GM19240 (cell line): ENCODE measurements around the gene RANBP10.

Experiments used
- DNase-seq: peaks from one replicate; pipeline ENCODE4 v3.0.0; 2011; ENCODE audit warnings: low spot score; ENCODE audit not compliant: insufficient read length

Gene RANBP10

GRCh38 chr16:67828651-67829050, 22.3 kb upstream of the RANBP10 start:
- DNase-seq, result no peak

DNA sequence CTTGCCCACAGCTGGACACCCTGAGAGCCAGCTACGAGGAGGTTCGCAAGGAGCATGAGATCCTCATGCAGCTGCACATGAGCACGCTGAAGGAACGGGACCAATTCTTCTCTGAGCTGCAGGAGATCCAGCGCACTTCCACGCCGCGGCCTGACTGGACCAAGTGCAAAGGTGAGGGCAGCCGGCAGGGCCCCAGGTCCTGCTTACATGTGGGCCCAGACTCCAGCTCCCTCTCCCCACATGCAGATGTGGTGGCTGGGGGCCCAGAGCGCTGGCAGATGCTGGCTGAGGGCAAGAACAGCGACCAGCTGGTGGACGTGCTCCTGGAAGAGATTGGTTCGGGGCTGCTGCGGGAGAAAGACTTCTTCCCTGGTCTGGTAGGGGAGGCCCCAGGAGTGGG, 19.5 kb upstream of the RANBP10 start:
- no peak for DNase-seq

DNA sequence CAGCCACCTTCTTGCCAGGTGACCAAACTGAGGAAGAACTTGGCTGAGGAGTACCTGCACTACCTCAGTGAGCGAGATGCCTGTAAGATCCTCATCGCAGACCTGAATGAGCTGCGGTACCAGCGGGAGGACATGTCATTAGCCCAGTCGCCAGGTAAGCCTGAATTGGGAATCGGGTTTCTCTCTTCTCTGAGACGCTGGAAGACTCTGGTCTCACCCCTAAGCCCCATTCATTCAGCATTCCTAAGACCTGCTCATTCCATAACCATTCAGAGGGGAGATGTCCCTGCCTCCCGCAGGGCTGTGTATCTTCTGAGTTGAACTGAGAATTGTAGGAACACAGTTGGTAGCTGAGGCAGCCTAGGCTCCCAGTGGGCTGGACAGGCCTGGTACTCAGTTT, 18.8 kb upstream of the RANBP10 start:
- no peak for DNase-seq

DNA sequence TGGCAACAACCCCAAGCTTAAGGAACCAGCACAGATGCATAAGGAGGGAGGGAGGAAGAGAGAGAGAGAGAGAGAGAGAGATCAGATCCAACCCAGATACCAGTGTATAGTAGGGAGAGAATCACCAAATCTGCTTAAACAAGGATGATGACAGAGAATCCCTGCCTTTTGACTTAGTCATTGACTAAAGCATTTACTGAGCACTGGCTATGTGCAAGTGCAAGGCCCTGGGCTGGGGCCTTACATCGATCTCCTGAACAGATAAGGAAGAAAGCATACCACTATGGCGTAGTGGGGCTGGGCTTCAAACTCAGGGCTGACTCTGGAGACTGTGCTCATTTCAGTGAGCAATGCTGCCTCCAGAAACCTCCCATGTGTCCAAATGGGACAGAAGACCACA, 16.2 kb upstream of the RANBP10 start:
- DNase-seq, result no peak

- DNase-seq, result no peak
Observed at GRCh38 chr16:67820608-67821259, 14.4 kb upstream of the RANBP10 start.

GRCh38 chr16:67814567-67814966, 8.2 kb upstream of the RANBP10 start:
- no peak for DNase-seq

DNA sequence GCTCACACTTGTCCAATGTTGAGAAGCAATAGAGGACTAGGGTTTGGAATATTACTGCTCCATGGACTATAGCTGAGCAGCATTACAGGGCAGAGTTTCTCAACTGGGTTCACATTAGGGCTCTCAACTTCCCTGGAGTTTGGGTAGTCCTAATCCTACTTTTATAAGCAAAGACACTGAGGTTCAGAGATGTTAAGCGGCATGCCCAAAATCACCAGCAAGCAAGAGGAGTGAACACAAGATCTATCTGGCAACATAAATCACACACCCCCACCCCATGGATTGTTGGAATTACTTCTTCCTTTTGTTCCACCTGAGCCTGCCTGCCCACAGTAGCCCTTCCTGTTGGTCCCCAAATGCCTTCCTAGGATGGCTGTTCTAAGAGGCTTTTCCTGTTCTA, 5.5 kb upstream of the RANBP10 start:
- DNase-seq, result no peak

DNA sequence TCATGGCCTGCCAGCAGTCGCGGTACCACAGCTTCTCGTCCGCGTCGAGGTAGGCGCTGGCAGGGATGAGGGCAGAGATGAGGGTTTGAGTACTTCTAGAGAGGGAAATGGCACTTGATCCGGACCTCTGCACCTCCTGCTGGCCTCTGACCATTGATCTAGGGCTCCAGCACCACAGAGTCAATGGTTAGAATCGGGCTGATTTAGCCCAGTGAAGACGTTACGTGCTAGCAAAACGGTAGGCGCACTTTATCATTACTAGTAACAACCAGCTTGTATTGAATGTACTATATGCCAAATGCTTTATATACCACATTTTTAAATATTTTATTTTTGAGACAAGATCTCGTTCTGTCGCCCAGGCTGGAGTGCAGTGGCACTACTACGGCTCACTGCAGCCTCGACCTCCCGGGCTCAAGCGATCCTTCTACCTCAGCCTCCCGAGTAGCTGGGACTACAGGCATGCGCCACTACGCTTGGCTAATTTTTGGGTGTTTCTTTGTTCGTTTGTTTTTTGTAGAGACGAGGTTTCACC, 855 bp upstream of the RANBP10 start:
- DNase-seq, result no peak

DNA sequence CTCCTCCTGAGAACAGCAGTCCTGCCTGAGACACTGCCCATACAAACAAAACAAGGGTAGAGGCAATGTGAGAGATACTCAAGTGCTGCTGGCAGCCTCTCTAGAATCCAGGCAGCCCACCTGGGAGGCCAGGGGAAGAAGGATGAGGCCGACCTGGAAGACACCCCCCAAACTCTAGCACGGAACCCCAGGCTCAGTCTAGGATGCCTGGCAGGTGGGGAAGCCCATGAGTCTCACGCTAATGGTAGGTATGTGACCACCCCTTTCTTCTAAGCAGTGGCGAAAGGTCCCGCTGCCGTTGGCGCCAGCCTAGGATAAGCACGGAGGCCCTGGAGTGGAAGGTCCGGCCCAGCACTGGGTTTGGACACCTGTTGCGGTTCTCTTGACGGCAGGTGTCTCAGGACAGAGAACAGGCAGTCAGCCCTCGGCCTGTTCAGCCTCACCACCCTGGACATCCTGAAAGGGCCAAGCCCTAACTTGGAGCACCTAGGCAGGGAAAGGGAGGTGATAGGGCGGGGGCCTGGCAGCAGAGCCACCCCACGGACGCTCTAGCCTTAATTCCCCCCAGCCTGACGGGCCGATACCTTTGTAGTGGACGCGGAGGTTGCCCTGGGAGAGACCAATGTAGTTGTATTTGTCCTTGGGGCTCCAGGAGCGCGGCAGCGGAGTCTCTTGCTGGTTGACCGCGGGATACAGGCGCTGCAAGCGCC, 487 bp downstream of the RANBP10 start:
- DNase-seq, result no peak

GRCh38 chr16:67804853-67805542, 1.4 kb downstream of the RANBP10 start:
- DNase-seq, result no peak

DNA sequence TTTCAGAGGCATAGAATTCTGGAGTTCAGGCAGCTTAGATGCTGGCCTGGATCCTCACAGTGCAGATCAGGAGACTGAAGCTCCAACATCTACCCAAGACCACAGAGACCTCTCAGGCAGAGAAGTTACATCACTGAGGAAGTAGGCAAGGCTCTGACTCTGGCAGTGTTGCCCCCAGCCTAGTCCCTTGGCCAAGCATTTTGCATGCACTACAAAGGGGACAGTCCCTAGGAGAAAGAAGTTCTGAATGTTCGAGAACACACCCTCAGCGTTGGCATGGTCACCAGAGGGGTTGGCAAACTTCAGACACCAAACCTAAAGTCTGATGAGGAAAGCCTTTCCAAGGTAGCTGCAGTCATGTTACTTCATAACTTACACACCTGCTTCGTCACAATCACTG, 2.5 kb downstream of the RANBP10 start:
- DNase-seq, result no peak

- DNase-seq, result no peak
Observed at GRCh38 chr16:67801883-67802282, 4.5 kb downstream of the RANBP10 start.

DNA sequence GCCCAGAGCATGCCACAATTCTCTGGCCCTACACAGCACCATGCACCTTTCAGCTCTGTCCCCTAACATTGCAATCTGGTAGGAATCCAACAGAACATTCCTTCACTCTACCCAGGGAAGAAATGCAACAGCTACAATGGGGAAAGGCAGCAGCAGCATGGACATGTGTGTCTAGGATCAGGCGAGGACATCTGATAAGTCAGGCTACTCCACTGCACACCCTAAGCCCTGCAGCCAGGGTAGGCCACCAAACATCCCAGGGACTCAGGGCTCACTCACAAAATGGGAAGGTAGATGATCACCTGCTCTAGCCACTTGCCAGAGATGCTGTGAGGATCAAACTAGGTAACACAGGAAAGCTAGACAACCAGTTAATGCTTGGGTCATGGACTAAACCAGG, 5.1 kb downstream of the RANBP10 start:
- DNase-seq, result no peak

GRCh38 chr16:67800338-67800926, 5.9 kb downstream of the RANBP10 start:
- DNase-seq, result no peak

DNA sequence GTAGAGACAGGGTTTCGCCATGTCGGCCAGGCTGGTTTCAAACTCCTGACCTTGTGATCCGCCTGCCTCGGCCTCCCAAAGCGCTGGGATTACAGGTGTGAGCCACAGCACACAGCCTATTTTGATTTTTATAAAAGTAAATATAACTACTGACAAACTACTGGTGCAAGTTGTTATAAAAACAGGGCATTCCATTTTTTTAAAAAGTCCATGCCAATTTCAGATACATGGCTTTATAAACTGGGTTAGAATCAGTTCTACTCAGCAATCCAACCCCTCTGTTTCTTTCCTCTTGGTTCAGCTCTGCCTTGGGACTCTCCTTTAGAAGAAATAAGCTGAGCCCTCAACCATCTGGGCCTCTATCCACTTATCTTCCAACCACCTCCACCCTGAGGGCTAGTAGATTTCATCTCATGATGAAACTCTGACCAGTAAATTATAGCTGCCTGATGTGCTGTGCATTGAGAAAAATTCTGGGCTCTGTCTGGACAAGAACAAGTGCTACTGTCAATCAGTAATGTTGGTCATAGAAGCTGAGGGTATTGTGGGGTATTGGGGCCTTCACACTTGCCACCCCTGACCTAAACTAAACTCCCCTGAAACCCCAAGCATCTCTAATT, 10.2 kb downstream of the RANBP10 start:
- no peak for DNase-seq

- DNase-seq, result no peak
Observed at GRCh38 chr16:67790071-67790470, 16.3 kb downstream of the RANBP10 start.

- no peak for DNase-seq
Observed at GRCh38 chr16:67786491-67786890, 19.9 kb downstream of the RANBP10 start.

- DNase-seq, result no peak
Observed at GRCh38 chr16:67783353-67783725, 23.0 kb downstream of the RANBP10 start.

DNA sequence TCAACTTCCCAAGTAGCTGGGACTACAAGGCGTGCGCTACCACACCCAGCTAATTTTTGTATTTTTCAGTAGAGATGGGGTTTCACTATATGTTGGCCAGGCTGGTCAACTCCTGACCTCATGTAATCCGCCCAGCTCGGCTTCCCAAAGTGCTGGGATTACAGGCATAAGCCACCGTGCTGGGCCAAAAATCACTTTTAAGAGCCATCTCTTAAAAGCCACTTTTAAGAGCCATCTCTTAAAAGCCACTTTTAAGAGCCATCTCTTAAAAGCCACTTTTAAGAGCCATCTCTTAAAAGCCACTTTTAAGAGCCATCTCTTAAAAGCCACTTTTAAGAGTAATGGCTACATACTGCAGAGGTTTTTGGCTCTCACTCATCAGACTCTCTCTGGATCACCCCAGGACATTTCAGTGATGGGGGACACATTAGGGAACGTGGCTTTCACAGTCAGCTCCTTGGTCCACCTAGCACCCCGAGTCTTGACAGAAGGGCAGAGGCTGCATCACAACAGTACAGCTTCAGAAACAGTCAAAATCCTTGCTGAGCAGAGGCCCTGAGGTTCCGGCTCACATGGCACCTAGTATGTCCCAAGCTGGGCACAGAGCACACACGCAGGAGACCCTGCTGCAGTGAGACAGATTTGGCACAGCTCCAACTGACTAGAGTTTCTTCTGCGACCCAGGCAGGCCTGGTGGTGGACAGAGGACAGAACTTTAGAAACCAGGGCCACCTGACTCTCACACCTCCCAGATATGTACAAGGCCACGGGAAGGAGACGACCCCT, 23.6 kb downstream of the RANBP10 start:
- DNase-seq, result no peak

GRCh38 chr16:67781565-67781921, 24.8 kb downstream of the RANBP10 start:
- DNase-seq, result no peak
